Ecto neural progenitor cell (in vitro differentiated cells): ENCODE data around the gene DCUN1D3.
"Not testable (repeated sequence)": the region's sequence is repeated elsewhere in the genome, so short reads cannot be mapped to it uniquely, and the experiment has no call there.

Experiments
- DNase-seq: peaks from one replicate; pipeline ENCODE4 v3.0.0-alpha.2; 2018; ENCODE audit warnings: low spot score

The DCUN1D3 gene

GRCh38 chr16:20862162-20862960, 37.8 kb downstream of the DCUN1D3 start:
- DNase-seq: no peak

GRCh38 chr16:20860995-20861394, 39.2 kb downstream of the DCUN1D3 start:
- DNase-seq: not testable (repeated sequence)

- DNase-seq: no peak
These were observed 39.8 kb downstream of the DCUN1D3 start for GRCh38 chr16:20860361-20860760.

- DNase-seq: no peak
These were observed 40.5 kb downstream of the DCUN1D3 start for GRCh38 chr16:20859699-20860098.

GRCh38 chr16:20859229-20859628, 40.9 kb downstream of the DCUN1D3 start:
- DNase-seq: no peak

- no peak for DNase-seq
These were observed 42.9 kb downstream of the DCUN1D3 start for GRCh38 chr16:20857281-20857680.

GRCh38 chr16:20854963-20855362, 45.2 kb downstream of the DCUN1D3 start:
- DNase-seq: no peak

- no peak for DNase-seq
These were observed 46.1 kb downstream of the DCUN1D3 start for GRCh38 chr16:20853981-20854620.

GRCh38 chr16:20853143-20853542, 47.0 kb downstream of the DCUN1D3 start:
- DNase-seq: no peak

GRCh38 chr16:20851601-20852000, 48.6 kb downstream of the DCUN1D3 start:
- no peak for DNase-seq

- no peak for DNase-seq
These were observed 49.2 kb downstream of the DCUN1D3 start for GRCh38 chr16:20850981-20851380.

GRCh38 chr16:20849589-20850390, 50.4 kb downstream of the DCUN1D3 start:
- DNase-seq: peak; percentile 64

GRCh38 chr16:20847550-20847949, 52.6 kb downstream of the DCUN1D3 start:
- DNase-seq: no peak

GRCh38 chr16:20846551-20846950, 53.6 kb downstream of the DCUN1D3 start:
- DNase-seq: no peak

GRCh38 chr16:20846030-20846429, 54.1 kb downstream of the DCUN1D3 start:
- DNase-seq: no peak

- DNase-seq: no peak
These were observed 55.6 kb downstream of the DCUN1D3 start for GRCh38 chr16:20844588-20844987.

- no peak for DNase-seq
These were observed 56.1 kb downstream of the DCUN1D3 start for GRCh38 chr16:20844054-20844453.

- DNase-seq: no peak
These were observed 60.7 kb downstream of the DCUN1D3 start for GRCh38 chr16:20839504-20839903.

GRCh38 chr16:20838240-20838639, 61.9 kb downstream of the DCUN1D3 start:
- DNase-seq: no peak

- DNase-seq: no peak
These were observed 67.1 kb downstream of the DCUN1D3 start for GRCh38 chr16:20833086-20833485.

GRCh38 chr16:20830372-20830771, 69.8 kb downstream of the DCUN1D3 start:
- no peak for DNase-seq

GRCh38 chr16:20829536-20829935, 70.6 kb downstream of the DCUN1D3 start:
- DNase-seq: no peak

GRCh38 chr16:20826039-20826566, 74.1 kb downstream of the DCUN1D3 start:
- DNase-seq: no peak
